Astrocyte (in vitro differentiated cells and primary cell): ENCODE results near the gene HEATR9. TPM values are rescaled to one million over a fixed set of nuclear protein-coding genes. Genes with fewer than 3 reads are reported as not detected.

Experiments used
- DNase-seq: peaks from one replicate; pipeline ENCODE4 v3.0.0-alpha.2; 2010; ENCODE audit warnings: low read depth
- FAIRE-seq: peaks from 2 replicates; lab custom pipeline; 2011; peaks lifted over from hg19 to GRCh38; lab: Jason Lieb, UNC
- H2AFZ ChIP-seq: 2 replicates; pipeline ENCODE4 v1.6.0; 2012; ENCODE audit warnings: low read depth, low read length, inconsistent platforms
- H3K27ac ChIP-seq: 2 replicates; pipeline ENCODE4 v1.5.1; 2011; ENCODE audit warnings: low read depth, low read length, inconsistent platforms
- H3K27me3 ChIP-seq: 2 replicates; pipeline ENCODE4 v1.6.0; 2011; ENCODE audit warnings: low read length, inconsistent platforms; ENCODE audit not compliant: insufficient read depth
- H3K36me3 ChIP-seq: 2 replicates; pipeline ENCODE4 v1.5.1; 2011; ENCODE audit warnings: low read length, inconsistent platforms; ENCODE audit not compliant: insufficient read depth
- H3K4me1 ChIP-seq: 2 replicates; pipeline ENCODE4 v1.5.1; 2011; ENCODE audit warnings: low read length, inconsistent platforms; ENCODE audit not compliant: insufficient read depth
- H3K4me2 ChIP-seq: 2 replicates; pipeline ENCODE4 v1.6.0; 2012; ENCODE audit warnings: low read length, inconsistent platforms
- H3K4me3 ChIP-seq: 2 replicates; pipeline ENCODE4 v1.5.1; 2011; ENCODE audit warnings: low read depth, mild to moderate bottlenecking, low read length, inconsistent platforms; ENCODE audit not compliant: insufficient read depth
- H3K79me2 ChIP-seq: 2 replicates; pipeline ENCODE4 v1.6.0; 2012; ENCODE audit warnings: mild to moderate bottlenecking, low read length, inconsistent platforms; ENCODE audit not compliant: insufficient read depth
- H3K9ac ChIP-seq: 2 replicates; pipeline ENCODE4 v1.6.0; 2012; ENCODE audit warnings: mild to moderate bottlenecking, low read length, inconsistent platforms
- H3K9me3 ChIP-seq: 2 replicates; pipeline ENCODE4 v1.5.1; 2012; ENCODE audit warnings: low read depth, mild to moderate bottlenecking, low read length, inconsistent platforms; ENCODE audit not compliant: insufficient read depth
- H4K20me1 ChIP-seq: 2 replicates; pipeline ENCODE4 v1.6.0; 2012; ENCODE audit warnings: low read length, inconsistent platforms; ENCODE audit not compliant: insufficient read depth
- H3K27ac Mint-ChIP-seq: one replicate; pipeline ENCODE4 v1.8.0; 2021; ENCODE audit warnings: mild to moderate bottlenecking, mixed read lengths; ENCODE audit not compliant: unreplicated experiment
- H3K27me3 Mint-ChIP-seq: one replicate; pipeline ENCODE4 v1.8.0; 2021; ENCODE audit warnings: low read depth, mixed read lengths; ENCODE audit not compliant: unreplicated experiment
- H3K36me3 Mint-ChIP-seq: one replicate; pipeline ENCODE4 v1.8.0; 2021; ENCODE audit warnings: low read depth, mixed read lengths; ENCODE audit not compliant: unreplicated experiment
- H3K4me1 Mint-ChIP-seq: one replicate; pipeline ENCODE4 v1.8.0; 2021; ENCODE audit warnings: low read depth, mixed read lengths; ENCODE audit not compliant: unreplicated experiment
- H3K4me3 Mint-ChIP-seq: one replicate; pipeline ENCODE4 v1.8.0; 2021; ENCODE audit warnings: mild to moderate bottlenecking, moderate library complexity, mixed read lengths; ENCODE audit not compliant: unreplicated experiment
- H3K9me3 Mint-ChIP-seq: one replicate; pipeline ENCODE4 v1.8.0; 2021; ENCODE audit warnings: mild to moderate bottlenecking, mixed read lengths; ENCODE audit not compliant: unreplicated experiment
- EZH2 ChIP-seq: IDR thresholded peaks from 2 replicates; pipeline ENCODE4 v1.6.1; 2012; ENCODE audit warnings: mild to moderate bottlenecking, low read length, inconsistent platforms; ENCODE audit not compliant: insufficient read depth
- total RNA-seq: library from RNA; stranded (reverse); gene quantifications from 2 replicates; pipeline ENCODE4 v1.2.1, GENCODE V29; 2021
- TF ChIP-seq, protein P1 (sequence below): IDR thresholded peaks from 2 replicates; pipeline ENCODE4 v1.5.1; 2011; ENCODE audit warnings: low read depth, mild to moderate bottlenecking, inconsistent platforms, low read length, moderate library complexity; ENCODE audit not compliant: insufficient read depth

HEATR9 gene
- total RNA-seq, 1 donor from 2014 or later: not detected

DNA sequence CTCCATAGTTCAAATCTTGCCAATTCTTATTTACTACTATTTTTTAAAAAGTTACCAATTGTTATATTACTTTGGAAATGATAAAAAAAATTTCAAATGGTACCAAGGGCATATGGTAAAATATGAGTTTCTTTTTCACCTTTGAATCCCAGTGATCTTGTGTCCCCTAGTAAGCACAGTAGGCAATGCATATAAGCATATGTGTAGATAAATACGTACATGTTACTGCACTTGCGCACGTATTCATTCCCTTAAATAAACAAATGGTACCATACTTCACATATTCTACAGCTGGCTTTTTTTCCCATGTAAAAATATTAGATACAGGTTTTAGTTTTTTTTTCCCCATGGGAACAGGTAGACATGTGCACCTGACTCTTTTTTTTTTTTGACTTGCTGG lies 27.6 kb downstream of the HEATR9 start:
- Mint-ChIP-seq H3K36me3 (peaks cover 22% of the 10 kb centered on the region), H3K27me3 (no peaks in the 10 kb centered on the region), H3K4me3 (no peak overlapping the region), H3K9me3 (no peaks in the 10 kb centered on the region), H3K4me1 (peaks cover 6% of the 10 kb centered on the region), H3K27ac (no peak overlapping the region)
- Histone ChIP-seq H3K9me3 (no peaks in the 10 kb centered on the region), H3K36me3 (peaks cover 49% of the 10 kb centered on the region), H3K4me3 (no peak overlapping the region), H3K4me1 (no peaks in the 10 kb centered on the region), H3K9ac (no peak overlapping the region), H4K20me1 (peaks cover 26% of the 10 kb centered on the region), H3K27me3 (no peaks in the 10 kb centered on the region), H3K4me2 (no peak overlapping the region), H2AFZ (no peak overlapping the region), H3K27ac (no peak overlapping the region), H3K79me2 (peaks cover 11% of the 10 kb centered on the region)
- no peak for TF ChIP-seq EZH2
- TF ChIP-seq, protein P1, sequence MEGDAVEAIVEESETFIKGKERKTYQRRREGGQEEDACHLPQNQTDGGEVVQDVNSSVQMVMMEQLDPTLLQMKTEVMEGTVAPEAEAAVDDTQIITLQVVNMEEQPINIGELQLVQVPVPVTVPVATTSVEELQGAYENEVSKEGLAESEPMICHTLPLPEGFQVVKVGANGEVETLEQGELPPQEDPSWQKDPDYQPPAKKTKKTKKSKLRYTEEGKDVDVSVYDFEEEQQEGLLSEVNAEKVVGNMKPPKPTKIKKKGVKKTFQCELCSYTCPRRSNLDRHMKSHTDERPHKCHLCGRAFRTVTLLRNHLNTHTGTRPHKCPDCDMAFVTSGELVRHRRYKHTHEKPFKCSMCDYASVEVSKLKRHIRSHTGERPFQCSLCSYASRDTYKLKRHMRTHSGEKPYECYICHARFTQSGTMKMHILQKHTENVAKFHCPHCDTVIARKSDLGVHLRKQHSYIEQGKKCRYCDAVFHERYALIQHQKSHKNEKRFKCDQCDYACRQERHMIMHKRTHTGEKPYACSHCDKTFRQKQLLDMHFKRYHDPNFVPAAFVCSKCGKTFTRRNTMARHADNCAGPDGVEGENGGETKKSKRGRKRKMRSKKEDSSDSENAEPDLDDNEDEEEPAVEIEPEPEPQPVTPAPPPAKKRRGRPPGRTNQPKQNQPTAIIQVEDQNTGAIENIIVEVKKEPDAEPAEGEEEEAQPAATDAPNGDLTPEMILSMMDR: no peak
- no peak for DNase-seq
- FAIRE-seq: no peak

DNA sequence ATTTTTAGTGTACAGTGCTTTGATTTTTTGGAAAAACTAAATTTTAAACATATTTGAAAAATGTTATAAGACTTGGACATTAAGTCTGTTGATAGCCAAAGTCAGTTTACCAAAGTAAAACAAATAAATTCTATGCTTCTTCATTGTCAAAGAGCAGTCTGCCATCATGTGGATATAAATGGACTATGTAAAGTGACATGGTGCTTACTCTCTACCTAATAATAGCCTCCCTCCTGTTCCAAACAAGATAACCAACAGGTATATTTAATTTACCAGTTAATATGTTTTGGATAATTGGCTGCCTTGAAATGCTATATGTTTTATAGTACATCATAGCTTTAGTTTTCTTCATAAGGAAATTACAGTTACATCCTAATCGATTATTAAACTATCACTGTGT lies 43.5 kb downstream of the HEATR9 start:
- H4K20me1 ChIP-seq: peaks cover 34% of the 10 kb centered on the region
- H2AFZ ChIP-seq: no peak overlapping the region
- peaks cover 40% of the 10 kb centered on the region for H3K79me2 ChIP-seq
- no peak overlapping the region for H3K4me3 ChIP-seq
- DNase-seq (no peak), FAIRE-seq (no peak)
- Mint-ChIP-seq H3K27ac (no peak overlapping the region), H3K27me3 (no peaks in the 10 kb centered on the region), H3K4me3 (no peak overlapping the region), H3K4me1 (no peaks in the 10 kb centered on the region), H3K36me3 (peaks cover 9% of the 10 kb centered on the region), H3K9me3 (no peaks in the 10 kb centered on the region)
- no peaks in the 10 kb centered on the region for H3K27me3 ChIP-seq
- H3K9me3 ChIP-seq: no peaks in the 10 kb centered on the region
- no peak overlapping the region for H3K27ac ChIP-seq
- H3K9ac ChIP-seq: no peak overlapping the region
- no peak for TF ChIP-seq EZH2
- TF ChIP-seq, protein P1: no peak
- H3K4me2 ChIP-seq: no peak overlapping the region
- peaks cover 53% of the 10 kb centered on the region for H3K36me3 ChIP-seq
- H3K4me1 ChIP-seq: no peaks in the 10 kb centered on the region

DNA sequence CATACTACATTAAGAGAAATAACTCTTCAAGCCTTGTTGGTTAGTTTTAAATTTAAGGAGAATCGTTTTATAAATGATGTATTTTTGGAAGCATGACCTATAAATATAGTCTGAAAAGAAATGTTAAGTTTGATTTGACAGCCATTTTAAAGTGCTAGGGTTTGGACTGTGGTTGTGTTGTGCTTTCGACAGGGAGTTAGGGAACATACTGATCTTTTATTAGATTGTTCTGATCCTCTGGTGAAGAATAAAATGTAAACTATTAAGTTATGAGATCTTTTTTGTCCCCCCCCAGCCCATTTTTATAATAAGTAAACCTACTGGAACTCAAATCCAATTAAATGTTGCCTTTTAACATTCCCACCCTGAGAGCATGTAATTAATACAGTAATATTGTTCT lies 47.4 kb downstream of the HEATR9 start:
- peaks cover 9% of the 10 kb centered on the region for H3K36me3 Mint-ChIP-seq
- H3K4me1 ChIP-seq: no peaks in the 10 kb centered on the region
- no peak overlapping the region for H3K4me3 ChIP-seq
- peaks cover 59% of the 10 kb centered on the region for H3K36me3 ChIP-seq
- no peaks in the 10 kb centered on the region for H3K9me3 Mint-ChIP-seq
- H3K9me3 ChIP-seq: no peaks in the 10 kb centered on the region
- H3K4me3 Mint-ChIP-seq: no peak overlapping the region
- peaks cover 72% of the 10 kb centered on the region for H3K79me2 ChIP-seq
- FAIRE-seq (no peak), DNase-seq (no peak)
- H3K9ac ChIP-seq: no peak overlapping the region
- no peaks in the 10 kb centered on the region for H3K27me3 Mint-ChIP-seq
- TF ChIP-seq EZH2: no peak
- TF ChIP-seq, protein P1: no peak
- H3K4me1 Mint-ChIP-seq: no peaks in the 10 kb centered on the region
- no peak overlapping the region for H3K27ac Mint-ChIP-seq
- H4K20me1 ChIP-seq: peaks cover 46% of the 10 kb centered on the region
- H3K27ac ChIP-seq: no peak overlapping the region
- H3K27me3 ChIP-seq: no peaks in the 10 kb centered on the region
- H2AFZ ChIP-seq: no peak overlapping the region
- H3K4me2 ChIP-seq: no peak overlapping the region
